ENCODE measurements around the gene RAPGEFL1. TPM values are rescaled to one million over a fixed set of nuclear protein-coding genes. Genes with fewer than 3 reads are reported as not detected.

The RAPGEFL1 gene
- total and polyA plus RNA-seq, 2 of the 8 experiments (the other 6 are each of a cell fraction or from before 2014, with no cell fraction given) = 20.0 to 20.2 TPM

DNA sequence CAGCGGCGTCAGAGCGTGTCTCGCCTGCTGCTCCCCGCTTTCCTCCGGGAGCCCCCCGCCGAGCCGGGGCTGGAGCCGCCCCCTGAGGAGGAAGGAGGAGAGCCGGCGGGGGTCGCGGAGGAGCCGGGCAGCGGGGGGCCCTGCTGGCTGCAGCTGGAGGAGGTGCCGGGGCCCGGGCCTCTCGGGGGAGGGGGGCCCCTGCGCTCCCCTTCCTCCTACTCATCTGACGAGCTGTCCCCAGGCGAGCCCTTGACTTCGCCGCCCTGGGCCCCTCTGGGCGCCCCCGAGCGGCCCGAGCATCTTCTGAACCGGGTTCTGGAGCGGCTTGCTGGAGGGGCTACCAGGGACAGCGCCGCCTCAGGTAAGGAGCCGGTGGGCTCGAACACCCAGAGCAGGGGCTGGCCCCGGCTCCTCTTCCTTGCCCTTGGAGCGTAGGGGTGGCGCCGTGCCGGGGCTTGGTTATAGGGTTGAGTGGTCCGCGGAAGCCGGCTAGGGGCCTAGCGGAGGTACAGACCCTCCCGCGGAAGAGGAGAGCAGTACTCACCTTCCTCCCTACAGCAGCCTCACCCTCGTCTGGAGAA is 841 bp downstream of the RAPGEFL1 start:
- H3K4me1 ChIP-seq (replicated peaks in 1 of 4; ENCODE audit: control insufficient read depth in 3 of 4, insufficient read depth in 4 of 4, low read length in 3 of 4) = peaks cover 5 to 20% (median 15%) of the 10 kb centered on the region in 4 experiments; a peak in 6 of 7 replicates
- H2BK120ac ChIP-seq (replicated peaks; ENCODE audit: low read depth, low read length) = no peak overlapping the region
- DNase-seq (ENCODE audit: low read depth in 1 of 2, low spot score in 2 of 2) (peak in 1 of 2 experiments; percentile 82), FAIRE-seq (no peak)
- H4K8ac ChIP-seq (ENCODE audit: extremely low read depth, insufficient read depth, low read length) = no peak overlapping the region; the same call in 1 of the 2 replicates
- H3K27ac ChIP-seq (ENCODE audit: low read depth, low read length) = no peak overlapping the region
- no peak overlapping the region for H2BK20ac ChIP-seq (ENCODE audit: low read length)
- H3K18ac ChIP-seq (ENCODE audit: extremely low read depth, low read length) = peak overlapping the region; percentile 48; the same call in 1 of the 2 replicates
- H2BK5ac ChIP-seq (ENCODE audit: low read depth, low read length) = no peak overlapping the region
- H3K23me2 ChIP-seq (ENCODE audit: low read depth, low read length) = peaks cover 2% of the 10 kb centered on the region; the same call in 1 of the 2 replicates
- peak overlapping the region; percentile 29 to 80 (median 42) for H3K4me3 ChIP-seq (ENCODE audit: extremely low read depth in 1 of 4, insufficient read depth in 2 of 4, low read depth in 3 of 4, low read length in 4 of 4)
- no peak overlapping the region for H3K4ac ChIP-seq (replicated peaks; ENCODE audit: insufficient read length, low read depth, low read length)
- H3K56ac ChIP-seq (replicated peaks; ENCODE audit: insufficient read length, low read depth, low read length) = no peak overlapping the region
- no peak overlapping the region for H3K23ac ChIP-seq (ENCODE audit: insufficient read length)
- H4K91ac ChIP-seq (replicated peaks; ENCODE audit: insufficient read length, low read length) = no peak overlapping the region
- H4K5ac ChIP-seq (ENCODE audit: insufficient read length, low read depth, low read length) = no peak overlapping the region
- peaks cover under 1 to 7% (median 4%) of the 10 kb centered on the region in 4 experiments; a peak in 6 of 8 replicates for H3K36me3 ChIP-seq (ENCODE audit: control insufficient read depth in 2 of 4, insufficient read depth in 4 of 4, low read length in 3 of 4)
- no peaks in the 10 kb centered on the region for H3K79me1 ChIP-seq (ENCODE audit: low read depth, low read length)
- ChIA-PET POLR2A (ENCODE audit: partially characterized antibody) (interaction anchor here (1.0 to 9.1 kb wide), 9 partner anchors 7 to 107 kb away, joined by 3 to 105 read pairs (median 4); partner anchors contain the start of genes CASC3, MSL1 and WIPF2), CTCF (ENCODE audit: partially characterized antibody) (interaction anchor here (1.2 to 7.3 kb wide), 3 partner anchors 14 to 163 kb away, joined by 3 to 59 read pairs (median 5); partner anchors contain the start of gene CSF3)
- no peaks in the 10 kb centered on the region for H3K79me2 ChIP-seq (ENCODE audit: control insufficient read depth in 1 of 2, insufficient read depth in 2 of 2, low read length in 2 of 2)
- no peak overlapping the region for H2BK15ac ChIP-seq (ENCODE audit: low read length)
- H3K9me3 ChIP-seq (ENCODE audit: insufficient read depth in 2 of 2, low read depth in 1 of 2, low read length in 1 of 2) = no peaks in the 10 kb centered on the region
- no peaks in the 10 kb centered on the region for H3K27me3 ChIP-seq (replicated peaks in 1 of 4; ENCODE audit: control insufficient read depth in 3 of 4, extremely low read depth in 1 of 4, insufficient read depth in 3 of 4, low read length in 3 of 4)
- H2AK5ac ChIP-seq (ENCODE audit: low read depth, low read length) = no peak overlapping the region
- H2AFZ ChIP-seq (ENCODE audit: low read length) = no peak overlapping the region
- WGBS, 2 experiments (ENCODE audit: extremely low coverage in 1 of 2, insufficient coverage in 1 of 2, insufficient read length in 1 of 2, insufficient replicate concordance in 2 of 2, low coverage in 1 of 2, low lambda C conversion rate in 2 of 2, missing lambda C conversion rate in 1 of 2) = 13% methylated on average over 29 of the region's 46 CpGs; no CpG with 5 or more reads in 1 of the 2 experiments
- H3K14ac ChIP-seq (ENCODE audit: insufficient read length) = no peak overlapping the region
- H3K9ac ChIP-seq (replicated peaks in 1 of 4; ENCODE audit: extremely low read depth in 1 of 4, low read depth in 3 of 4, low read length in 3 of 4) = no peak overlapping the region
- H4K20me1 ChIP-seq (replicated peaks in 1 of 2; ENCODE audit: control insufficient read depth in 1 of 2, insufficient read depth in 2 of 2, low read length in 2 of 2) = peaks cover 2 to 19% of the 10 kb centered on the region in 2 experiments
- H3K4me2 ChIP-seq (ENCODE audit: insufficient read depth in 1 of 2, low read depth in 2 of 2, low read length in 2 of 2) = peak overlapping the region; percentile 59 to 91
- H2BK12ac ChIP-seq (ENCODE audit: low read depth, low read length) = no peak overlapping the region
- TF ChIP-seq TAF1 (IDR thresholded peaks at IDR 0.05; ENCODE audit: low read depth, low read length) = no peak
- 0 out of 4 replicates have a peak, but pooled peaks of 1 of the 2 experiments have one; percentile 7 for TF ChIP-seq RAD21 (IDR thresholded peaks at IDR 0.05 in 1 of 2, conservative IDR thresholded peaks at IDR 0.05 in 1 of 2; ENCODE audit: low read depth in 2 of 2, low read length in 2 of 2)
- TF ChIP-seq GTF2F1 (IDR thresholded peaks at IDR 0.05; ENCODE audit: borderline replicate concordance, low read depth, low read length) = no peak
- no peak for TF ChIP-seq KDM4A (IDR thresholded peaks at IDR 0.05; ENCODE audit: low read depth, low read length, severe bottlenecking)
- peak; percentile 15 to 49 (median 18) for TF ChIP-seq CTCF (IDR thresholded peaks at IDR 0.05; ENCODE audit: control extremely low read depth in 1 of 3, insufficient read depth in 1 of 3, low read depth in 1 of 3, low read length in 3 of 3)
- TF ChIP-seq NANOG (IDR thresholded peaks at IDR 0.05; ENCODE audit: insufficient read depth, low read depth, low read length, poor library complexity, severe bottlenecking) = no peak
- peak in 1 of 2 experiments; percentile 43; a peak in 1 of 4 replicates for TF ChIP-seq SIN3A (conservative IDR thresholded peaks at IDR 0.05 in 1 of 2, IDR thresholded peaks at IDR 0.05 in 1 of 2; ENCODE audit: low read depth in 1 of 2, low read length in 2 of 2)

All from H1 (cell line).